HFF-Myc (cell line): Measurements from ENCODE around the gene OPA3.

Experiments used
- DNase-seq: peaks from one replicate; pipeline ENCODE4 v3.0.0-alpha.2; 2011; ENCODE audit warnings: low read depth; ENCODE audit errors: extremely low read depth
- H3K4me3 ChIP-seq: replicated peaks from 2 replicates; pipeline ENCODE4 v1.5.1; 2011; ENCODE audit warnings: low read depth, mild to moderate bottlenecking, control low read depth, low read length
- TF ChIP-seq, protein P1 (sequence below): IDR thresholded peaks from 2 replicates; pipeline ENCODE4 v1.5.1; 2012; ENCODE audit warnings: mild to moderate bottlenecking, low read depth, low read length, control low read depth; ENCODE audit errors: missing control alignments

Gene OPA3

DNA sequence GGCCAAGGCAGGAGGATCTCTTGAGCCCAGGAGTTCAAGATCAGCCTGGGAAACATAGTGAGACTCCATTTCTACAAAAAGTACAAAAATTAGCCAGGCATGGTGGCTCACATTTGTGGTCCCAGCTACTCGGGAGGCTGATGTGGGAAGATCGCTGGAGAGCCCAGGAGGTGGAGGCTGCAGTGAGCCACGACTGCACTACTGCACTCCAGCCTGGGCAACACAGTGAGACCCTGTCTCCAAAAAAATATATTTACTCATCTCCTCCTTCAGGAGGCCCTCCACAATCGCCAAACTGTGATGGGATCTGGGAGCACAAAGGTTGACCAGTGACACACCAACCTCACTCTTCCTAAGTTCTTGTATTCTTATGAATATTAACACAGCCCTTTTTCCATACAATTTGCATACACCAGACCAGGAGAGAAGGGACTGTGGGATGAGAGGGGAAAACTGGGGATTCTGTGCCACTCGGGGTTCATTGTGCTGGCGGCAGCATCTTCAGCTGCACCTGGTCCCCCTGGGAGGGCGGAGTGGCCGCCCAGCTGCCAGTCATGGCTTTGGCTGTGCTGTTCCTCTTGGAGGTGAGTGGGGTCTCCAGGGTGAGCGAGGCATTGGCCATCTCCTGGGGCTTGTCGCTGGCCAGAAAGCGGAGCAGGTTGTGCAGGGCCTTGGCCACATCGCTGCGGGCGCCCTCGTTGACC, 5.8 kb upstream of the OPA3 start:
- H3K4me3 ChIP-seq, result no peak overlapping the region
- TF ChIP-seq, protein P1, sequence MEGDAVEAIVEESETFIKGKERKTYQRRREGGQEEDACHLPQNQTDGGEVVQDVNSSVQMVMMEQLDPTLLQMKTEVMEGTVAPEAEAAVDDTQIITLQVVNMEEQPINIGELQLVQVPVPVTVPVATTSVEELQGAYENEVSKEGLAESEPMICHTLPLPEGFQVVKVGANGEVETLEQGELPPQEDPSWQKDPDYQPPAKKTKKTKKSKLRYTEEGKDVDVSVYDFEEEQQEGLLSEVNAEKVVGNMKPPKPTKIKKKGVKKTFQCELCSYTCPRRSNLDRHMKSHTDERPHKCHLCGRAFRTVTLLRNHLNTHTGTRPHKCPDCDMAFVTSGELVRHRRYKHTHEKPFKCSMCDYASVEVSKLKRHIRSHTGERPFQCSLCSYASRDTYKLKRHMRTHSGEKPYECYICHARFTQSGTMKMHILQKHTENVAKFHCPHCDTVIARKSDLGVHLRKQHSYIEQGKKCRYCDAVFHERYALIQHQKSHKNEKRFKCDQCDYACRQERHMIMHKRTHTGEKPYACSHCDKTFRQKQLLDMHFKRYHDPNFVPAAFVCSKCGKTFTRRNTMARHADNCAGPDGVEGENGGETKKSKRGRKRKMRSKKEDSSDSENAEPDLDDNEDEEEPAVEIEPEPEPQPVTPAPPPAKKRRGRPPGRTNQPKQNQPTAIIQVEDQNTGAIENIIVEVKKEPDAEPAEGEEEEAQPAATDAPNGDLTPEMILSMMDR, result no peak
- no peak for DNase-seq

DNA sequence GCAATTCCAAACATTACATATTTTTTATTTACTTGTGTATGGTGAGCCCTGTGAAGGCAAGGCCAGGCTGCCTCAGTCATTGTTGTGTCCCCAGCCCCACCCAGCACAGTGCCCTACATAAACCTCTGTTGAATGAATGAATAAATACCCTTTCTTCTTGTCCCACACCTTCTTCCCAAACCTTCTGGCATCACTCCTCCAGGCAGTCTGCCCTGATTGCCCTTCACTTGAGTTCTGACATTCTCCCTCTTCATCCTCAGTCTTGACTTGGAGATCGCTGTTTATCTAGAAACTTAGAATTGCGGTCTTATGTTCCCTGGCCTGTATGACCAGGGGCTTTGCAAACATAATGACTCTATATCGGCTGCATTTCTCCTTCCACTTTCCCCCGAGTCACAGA, 5.2 kb upstream of the OPA3 start:
- TF ChIP-seq, protein P1, result no peak
- no peak for DNase-seq
- H3K4me3 ChIP-seq, result no peak overlapping the region

DNA sequence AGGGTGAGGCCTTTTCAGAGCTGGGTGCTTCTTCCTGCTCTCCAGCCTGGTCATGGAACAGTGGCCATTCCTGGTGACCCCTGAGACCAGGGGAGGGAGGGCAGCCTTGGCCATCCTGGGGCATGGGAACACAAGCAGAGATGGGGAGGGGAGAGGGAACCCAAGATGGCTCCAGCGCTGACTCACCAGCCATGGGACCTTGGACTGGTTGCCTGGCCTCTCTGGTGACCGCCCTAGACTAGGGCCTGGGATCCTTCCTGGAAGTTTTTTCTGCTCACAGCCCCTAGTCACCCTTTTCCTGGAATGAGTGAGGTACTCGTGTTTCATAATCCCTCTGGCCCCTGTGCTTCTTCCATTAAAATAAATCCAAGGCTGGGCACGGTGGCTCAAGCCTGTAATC, 3.3 kb upstream of the OPA3 start:
- H3K4me3 ChIP-seq, result no peak overlapping the region
- TF ChIP-seq, protein P1, result no peak
- no peak for DNase-seq

DNA sequence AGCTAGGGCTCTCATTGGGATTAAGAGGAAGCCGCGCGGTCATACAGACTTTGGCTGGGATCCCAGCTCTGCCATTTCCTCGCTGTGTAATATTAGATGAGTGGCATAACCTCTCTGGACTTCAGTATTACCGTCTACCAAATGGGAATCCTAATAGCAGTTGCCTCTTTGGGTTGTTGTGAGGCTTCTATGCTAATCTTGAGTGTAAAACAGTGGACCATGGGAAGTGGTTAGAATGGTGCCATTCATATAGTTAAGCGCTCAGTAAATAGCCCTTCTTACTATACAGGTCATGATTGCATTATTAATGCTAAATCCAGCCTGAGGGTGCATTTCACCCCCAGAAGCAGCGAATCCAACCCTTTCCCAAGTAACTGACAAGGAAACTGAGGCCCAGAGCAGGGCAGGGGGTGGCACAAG, 566 bp upstream of the OPA3 start:
- TF ChIP-seq, protein P1, result no peak
- no peak for DNase-seq
- peak overlapping the region; percentile 88 for H3K4me3 ChIP-seq

DNA sequence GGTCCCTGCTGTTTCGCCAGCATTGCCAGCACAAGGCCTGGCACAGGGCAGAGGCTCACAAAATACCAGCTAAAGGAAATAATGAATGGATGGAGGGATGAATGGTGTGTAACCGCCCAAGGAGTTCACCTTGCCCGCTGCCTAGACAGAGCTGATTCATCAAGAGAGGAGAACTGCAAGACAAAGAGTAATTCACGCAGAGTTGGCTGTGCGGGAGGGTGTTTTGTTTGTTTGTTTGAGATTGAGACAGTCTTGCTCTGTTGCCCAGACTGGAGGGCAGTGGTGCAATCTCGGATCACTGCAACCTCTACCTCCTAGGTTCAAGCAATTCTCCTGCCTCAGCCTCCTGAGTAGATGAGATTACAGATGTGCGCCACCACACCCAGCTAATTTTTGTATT, 3.0 kb downstream of the OPA3 start:
- TF ChIP-seq, protein P1, result no peak
- no peak for DNase-seq
- H3K4me3 ChIP-seq, result no peak overlapping the region

DNA sequence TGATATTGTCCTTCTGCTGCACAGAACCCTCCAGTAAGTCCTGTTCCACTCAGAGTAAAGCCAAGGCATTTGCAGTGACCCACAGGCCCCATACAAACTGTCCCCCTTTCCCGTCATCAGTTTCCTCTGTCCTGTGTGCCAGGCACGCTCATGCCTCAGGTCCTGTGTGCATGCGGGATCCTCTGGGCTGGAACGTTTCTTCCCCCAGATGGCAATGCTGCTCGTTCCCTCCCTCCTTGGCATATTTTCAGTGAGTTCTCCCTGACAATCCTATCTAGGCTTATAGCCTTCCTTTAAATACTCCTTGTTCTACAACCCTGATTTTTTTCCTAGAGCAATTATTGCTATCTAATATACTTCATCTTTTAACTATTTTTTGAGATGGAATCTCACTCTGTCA, 5.7 kb downstream of the OPA3 start:
- no peak overlapping the region for H3K4me3 ChIP-seq
- DNase-seq, result no peak
- TF ChIP-seq, protein P1, result no peak
